GM12801 (cell line): ENCODE measurements around the gene PLPPR5.

Experiments
- TF ChIP-seq, protein P1 (sequence below): IDR thresholded peaks from one replicate; pipeline ENCODE4 v1.5.1; 2011; ENCODE audit warnings: control low read depth; ENCODE audit not compliant: insufficient read length; ENCODE audit errors: extremely low read depth

Gene PLPPR5

DNA sequence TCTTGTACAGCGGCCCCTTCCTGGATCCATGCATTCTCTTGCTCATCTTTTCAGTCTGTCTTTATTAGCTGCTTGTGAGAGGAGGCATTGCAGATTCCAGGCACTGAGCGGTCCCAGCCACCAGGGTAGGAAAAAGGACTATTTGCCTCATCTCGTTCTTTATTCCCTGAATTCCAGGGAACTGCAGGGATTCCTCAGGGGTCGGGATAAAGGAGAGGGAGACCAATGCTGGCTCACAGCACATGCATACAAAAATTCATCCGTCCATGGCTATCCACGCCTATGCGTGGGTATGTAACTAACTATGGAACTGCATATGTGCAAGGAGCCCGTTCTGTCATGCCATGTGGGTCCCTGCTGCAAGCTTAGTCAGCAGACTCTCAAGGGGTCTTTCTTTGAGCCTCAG, 879 bp upstream of the PLPPR5 start:
- TF ChIP-seq, protein P1, sequence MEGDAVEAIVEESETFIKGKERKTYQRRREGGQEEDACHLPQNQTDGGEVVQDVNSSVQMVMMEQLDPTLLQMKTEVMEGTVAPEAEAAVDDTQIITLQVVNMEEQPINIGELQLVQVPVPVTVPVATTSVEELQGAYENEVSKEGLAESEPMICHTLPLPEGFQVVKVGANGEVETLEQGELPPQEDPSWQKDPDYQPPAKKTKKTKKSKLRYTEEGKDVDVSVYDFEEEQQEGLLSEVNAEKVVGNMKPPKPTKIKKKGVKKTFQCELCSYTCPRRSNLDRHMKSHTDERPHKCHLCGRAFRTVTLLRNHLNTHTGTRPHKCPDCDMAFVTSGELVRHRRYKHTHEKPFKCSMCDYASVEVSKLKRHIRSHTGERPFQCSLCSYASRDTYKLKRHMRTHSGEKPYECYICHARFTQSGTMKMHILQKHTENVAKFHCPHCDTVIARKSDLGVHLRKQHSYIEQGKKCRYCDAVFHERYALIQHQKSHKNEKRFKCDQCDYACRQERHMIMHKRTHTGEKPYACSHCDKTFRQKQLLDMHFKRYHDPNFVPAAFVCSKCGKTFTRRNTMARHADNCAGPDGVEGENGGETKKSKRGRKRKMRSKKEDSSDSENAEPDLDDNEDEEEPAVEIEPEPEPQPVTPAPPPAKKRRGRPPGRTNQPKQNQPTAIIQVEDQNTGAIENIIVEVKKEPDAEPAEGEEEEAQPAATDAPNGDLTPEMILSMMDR = no peak

DNA sequence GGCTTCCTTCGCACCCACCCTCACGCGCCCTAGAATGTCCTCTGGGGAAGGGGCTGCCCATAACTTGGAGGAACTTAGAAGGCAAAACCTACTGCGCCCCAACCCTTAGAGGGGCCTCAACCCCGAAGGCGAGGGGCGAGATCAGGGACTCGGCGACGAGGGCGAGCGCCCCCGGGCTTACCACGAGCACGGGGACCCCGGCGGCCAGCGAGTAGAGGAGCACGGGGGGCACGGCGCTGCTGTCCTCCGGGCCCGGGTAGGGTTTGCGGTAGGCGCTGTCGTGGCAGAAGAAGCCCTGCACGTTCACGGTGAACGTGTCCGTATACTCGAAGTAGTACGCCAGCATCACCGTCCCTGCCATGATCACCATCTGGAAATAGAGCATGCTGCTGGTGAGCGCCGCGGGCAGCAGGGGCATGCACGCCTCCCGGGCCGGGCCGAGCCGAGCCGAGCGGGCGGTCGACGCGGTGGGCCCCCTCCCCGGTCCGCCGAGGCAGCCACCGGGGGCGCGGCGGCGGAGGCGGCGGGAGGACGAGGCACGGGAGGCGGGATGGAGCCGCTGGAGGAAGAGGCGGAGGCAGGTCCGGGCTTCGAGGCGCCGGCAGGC, 304 bp downstream of the PLPPR5 start:
- TF ChIP-seq, protein P1 = no peak

DNA sequence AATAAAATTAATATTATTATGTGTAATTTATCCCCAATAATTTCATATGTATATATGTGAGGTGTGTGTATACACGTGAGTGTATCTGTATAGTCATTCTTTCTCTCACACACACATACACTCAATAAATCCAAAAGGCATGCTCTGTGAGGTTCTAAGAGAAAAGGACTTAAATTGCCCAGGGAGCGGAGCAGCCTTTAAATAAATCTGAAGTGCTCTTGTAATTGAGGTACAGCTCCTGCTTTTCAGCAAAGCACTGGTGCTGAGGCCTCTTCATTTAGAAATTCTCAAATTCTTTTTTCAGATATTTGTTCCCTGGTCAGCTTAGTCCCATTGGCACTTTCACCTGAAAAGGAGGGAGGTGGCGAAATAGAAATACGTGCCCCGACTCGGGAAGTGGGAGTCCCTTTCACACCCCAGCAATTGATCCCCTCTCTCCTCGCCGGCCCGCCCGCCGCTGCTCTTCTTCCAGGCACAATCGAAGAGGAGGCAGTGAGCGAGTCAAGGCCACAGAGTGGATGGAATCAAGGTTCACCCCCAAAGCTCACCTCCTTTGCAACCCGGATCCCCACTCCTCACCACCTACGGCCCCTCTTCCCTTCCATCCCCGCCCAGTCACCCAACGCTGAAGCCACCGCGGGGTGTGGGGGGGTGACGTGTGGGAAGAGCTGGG, 944 bp downstream of the PLPPR5 start:
- TF ChIP-seq, protein P1 = no peak

DNA sequence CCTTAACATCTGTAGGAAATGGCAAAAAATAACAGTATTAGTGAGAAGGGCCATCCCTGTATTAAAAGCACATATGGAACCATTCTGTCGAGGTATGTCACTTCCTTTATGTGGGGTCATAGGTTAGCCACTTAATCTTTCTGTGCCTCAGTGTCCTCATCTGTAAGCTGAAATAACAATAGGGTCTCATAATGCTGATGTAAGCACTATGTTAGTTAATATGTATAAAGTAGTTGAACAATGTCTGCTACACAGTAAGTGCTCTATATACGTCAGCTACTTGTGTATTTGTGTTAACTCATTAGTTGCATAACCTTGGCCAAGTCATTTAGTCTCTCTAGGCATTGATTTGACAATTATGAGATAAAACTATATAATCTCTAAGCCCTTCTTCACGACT, 11.8 kb downstream of the PLPPR5 start:
- TF ChIP-seq, protein P1 = no peak

DNA sequence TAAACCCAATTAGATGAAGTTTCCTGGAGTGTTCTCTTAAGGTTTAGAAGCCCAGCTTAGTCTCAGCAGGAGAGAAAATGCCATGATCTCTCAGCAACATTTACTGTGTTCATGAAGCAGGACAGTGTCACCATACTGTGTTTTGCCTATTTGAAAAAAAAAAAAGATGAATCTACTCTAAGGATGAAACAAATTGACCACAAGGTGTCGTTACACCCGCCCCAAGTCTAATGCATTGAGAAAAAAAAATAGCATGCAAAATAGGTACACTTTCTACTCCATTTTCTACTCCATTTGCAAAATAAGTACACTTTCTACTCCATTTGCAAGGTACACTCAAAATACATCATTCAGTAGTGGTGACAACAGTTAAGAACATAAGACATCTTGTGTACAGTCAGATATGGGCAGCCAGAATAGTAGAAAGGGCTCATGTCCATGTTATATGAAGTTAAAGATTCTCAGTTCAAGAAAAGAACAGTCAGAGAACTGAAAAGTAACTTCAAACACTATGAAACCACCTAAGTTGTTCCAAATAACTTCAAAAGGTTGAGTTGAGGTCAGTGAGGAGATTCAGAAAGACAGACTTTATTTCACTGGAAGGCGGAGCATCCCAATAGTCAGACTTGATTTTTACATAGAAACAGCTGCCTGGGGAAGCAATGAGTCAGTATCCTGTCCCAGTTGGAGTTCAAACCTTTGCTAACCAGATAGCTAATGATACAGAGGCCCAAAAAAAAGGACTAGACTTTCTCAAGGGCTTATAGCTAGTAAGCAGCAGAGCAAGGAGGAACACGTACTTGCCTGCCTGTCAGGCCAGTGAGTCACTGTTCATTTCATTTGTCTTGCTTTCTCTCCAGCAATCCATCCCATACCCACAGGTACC, 13.3 kb downstream of the PLPPR5 start:
- TF ChIP-seq, protein P1 = no peak

DNA sequence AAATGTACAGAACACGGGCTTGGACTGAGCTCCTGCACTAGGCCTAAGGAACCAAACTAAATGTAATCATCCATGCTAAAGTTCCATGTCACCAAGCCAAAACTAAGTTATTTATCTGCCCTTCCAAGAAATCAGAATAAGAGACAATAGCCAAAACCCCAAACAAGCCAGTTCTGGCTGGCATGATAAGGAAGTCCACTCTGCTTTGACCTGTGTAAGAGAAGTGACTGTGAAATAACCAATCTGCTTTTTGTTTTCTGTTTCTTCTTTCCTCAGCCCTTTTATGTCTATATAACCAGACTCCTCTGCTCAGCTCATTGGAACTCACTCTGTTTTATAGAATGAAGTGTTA, 15.1 kb downstream of the PLPPR5 start:
- TF ChIP-seq, protein P1 = no peak

DNA sequence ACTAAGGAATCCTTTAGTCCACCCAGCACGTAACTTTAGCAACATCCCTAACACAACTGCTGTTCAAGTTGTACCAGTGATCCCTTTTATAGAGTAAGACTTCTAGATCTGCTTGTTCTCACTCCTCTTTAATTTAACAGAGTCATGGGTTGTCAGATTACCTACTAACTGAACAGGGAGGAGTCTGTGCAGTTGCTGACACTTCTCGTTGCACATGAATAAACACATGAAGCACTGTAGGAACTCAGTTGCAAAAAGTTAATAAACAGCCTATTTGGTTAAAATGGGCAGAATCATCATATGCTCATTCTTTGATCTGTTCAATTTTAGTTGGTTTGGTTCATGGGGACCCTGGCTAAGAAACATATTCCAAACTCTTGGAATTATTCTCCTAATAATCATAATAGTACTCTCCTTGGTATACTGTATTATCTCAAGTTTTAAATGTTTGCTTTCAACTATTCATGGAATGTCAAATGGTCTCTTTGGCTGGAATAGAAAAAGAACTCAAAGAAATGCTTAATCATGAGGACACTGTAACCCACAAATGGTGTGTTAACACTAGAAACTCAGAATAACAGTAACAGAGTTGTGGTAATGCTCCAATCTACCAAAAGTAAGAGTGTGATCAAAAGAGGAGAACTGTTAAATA, 15.6 kb downstream of the PLPPR5 start:
- TF ChIP-seq, protein P1 = no peak
